CD4-positive, alpha-beta T cell treated with Interleukin-2 at 100 ng/mL for 4 hours (primary cell): ENCODE data around the gene CLDN20.
"Not testable (repeated sequence)": the region's sequence is repeated elsewhere in the genome, so short reads cannot be mapped to it uniquely, and the experiment has no call there.

Source experiments
- DNase-seq: peaks from one replicate; pipeline ENCODE4 v3.0.0-alpha.2; 2020; ENCODE audit warnings: low spot score

CLDN20 gene

DNA sequence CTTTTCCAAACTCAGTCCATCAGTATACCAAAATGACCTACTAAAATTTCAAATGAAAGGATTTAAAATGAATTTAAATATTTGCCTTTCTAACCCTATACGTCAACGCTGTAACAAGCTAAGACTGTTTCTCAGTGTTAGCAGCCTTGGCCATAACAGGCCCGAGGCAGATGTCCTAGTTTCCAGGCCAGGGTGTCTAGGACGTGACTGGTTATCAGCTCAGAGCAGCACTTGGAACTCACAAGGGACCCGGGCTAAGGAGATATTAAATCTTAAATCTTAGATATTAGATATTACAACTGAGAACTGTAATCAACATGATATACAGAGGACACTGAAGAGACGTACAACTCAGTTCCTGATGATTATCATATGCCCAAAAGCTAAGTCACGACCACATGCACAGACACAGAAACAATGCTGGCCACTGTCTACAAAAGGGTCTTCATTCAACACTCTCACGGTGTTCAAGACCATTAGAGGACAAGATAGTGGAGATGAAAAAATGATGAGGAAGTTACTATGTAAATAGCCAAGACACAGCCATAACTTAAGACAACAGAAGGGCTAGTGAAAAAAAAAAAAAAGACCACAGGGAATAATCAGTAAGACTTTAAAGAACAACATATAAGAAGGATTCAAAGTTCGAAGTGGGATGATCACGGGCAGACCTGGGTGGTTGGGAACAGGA, at the start of gene CLDN20:
TSS of gene CLDN20 (plus strand) at position 641 of the 691 bp plus-strand sequence. CDS start 11,707 bp downstream, outside the sequence.
- DNase-seq = no peak

- DNase-seq = no peak
Observed at GRCh38 chr6:155215906-155216305, 47.9 kb upstream of the CLDN20 start.

DNA sequence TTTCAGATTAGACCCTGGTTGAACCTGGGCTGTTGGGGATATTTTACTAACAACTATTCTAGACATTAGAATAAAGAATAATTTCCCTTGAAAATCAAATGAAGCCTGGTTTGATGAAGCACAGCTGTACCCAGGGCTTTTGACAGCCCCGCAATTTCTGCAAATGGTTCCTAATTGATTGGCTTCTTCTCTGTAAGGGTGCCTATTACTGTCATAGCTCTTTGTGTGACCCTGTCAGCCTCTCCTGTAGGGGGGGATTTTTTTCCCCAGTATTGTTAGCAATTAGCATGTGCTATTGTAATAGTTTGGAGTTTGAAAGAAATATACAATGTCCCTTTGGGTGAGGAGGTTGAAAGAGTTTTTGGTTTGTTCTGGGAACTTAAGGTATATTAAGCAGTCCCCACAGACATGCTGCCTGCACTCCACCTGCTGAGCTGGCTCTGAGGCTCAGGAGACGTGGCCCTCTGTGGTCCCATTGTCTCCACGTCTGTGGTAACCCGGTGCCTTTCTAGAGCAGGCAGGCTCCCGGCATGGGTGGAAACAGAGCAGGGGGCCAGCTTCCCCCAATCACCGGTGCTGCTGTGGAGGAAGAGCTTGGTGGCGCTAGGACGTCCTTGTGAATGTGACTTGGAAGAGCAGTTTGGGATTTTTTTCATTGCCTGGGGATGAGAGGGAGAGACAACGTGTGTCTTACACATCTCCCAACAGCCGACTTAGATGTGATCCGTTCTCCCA, 47.3 kb upstream of the CLDN20 start:
- no peak for DNase-seq

DNA sequence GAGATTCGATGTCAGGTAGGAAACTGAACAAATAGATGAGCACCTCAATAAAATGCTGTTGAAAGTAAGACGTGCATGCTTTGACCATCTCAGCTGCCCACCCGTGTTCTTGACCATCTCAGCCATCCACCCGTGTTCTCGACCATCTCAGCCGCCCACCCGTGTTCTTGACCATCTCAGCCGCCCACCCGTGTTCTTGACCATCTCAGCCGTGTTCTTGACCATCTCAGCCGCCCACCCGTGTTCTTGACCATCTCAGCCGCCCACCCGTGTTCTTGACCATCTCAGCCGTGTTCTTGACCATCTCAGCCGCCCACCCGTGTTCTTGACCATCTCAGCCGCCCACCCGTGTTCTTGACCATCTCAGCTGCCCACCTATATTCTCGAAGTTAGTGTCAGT, 45.1 kb upstream of the CLDN20 start:
- DNase-seq = not testable (repeated sequence)

DNA sequence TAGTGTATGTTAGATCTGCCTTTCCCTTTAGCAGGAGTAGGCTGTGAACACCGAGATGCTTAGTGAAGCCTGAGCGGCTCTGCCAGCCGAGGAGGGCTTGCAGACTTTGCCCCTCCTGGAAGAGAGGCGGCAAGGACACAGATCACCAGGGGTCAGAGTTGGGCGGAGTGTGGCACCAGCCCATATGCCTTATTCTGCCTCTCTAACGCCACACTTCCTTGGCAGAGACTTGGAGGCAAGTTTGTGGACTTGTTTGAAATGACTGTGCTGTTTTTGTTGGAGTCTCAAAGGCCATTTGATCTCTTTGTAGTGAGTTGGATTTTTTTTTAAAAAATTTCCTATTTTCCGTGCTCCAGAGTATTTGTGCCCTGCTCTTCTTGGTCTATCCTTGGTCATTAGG, 44.5 kb upstream of the CLDN20 start:
- DNase-seq = no peak

DNA sequence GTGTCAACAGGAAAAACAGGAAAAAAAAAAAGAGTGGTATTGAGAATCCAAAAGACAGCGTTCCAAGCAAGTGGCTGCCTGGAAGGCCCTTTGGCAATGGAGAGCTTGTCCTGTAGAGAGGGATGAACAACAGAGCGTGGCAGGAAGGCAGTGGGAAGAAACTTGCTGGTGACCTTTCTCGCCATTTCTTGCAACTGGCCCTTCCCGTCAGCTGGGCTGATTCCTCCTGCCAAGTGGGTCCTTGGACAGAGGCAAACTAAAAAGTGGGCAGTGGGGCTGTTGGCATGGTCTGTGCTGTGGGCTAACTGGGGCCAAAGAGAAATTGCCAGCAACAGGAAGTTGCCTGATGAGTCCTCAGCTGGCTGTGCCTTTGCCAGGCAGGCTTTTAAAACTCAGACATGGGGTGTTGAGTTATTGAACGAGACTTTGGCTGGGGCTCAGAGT, 43.9 kb upstream of the CLDN20 start:
- DNase-seq = no peak

DNA sequence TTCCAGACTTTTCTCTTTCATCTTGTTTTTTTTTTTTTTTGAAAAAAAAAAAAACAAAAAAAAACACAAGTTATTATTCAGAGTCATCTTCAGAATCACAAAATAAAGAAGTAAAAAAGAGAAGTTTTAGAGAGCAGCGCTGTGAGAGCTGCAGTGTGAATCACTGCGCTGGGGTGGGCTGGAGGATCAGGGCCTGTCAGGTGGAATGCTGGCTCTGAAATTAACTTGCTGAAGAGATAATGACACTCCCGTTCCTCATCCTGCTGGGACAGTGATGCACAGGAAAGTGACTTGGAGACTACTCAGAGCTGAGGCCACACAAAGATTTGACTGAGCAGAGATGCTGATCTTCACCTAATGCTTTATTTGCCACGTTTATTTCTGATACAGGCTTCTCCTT, 42.7 kb upstream of the CLDN20 start:
- DNase-seq = no peak

DNA sequence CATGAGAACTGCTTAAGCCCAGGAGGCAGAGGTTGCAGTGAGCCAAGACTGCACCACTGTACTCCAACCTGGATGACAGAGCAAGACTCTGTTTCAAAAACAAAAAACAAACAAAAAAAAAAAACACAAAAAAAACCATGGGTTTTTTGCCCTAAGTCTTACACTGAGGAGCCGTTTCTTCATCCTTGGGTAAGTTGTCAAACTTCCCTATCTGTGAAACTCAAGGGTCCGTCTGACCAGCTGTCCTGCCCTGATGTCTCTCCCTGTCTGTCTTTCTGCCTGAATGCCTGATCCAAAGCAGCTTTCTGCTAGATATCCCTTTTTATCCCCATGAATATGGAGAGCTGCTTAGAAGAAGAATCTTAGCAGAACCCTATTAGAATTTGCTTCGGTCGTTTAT, 41.3 kb upstream of the CLDN20 start:
- DNase-seq = no peak

GRCh38 chr6:155223646-155224451, 40.0 kb upstream of the CLDN20 start:
- peak; percentile 68 for DNase-seq

GRCh38 chr6:155224618-155225017, 39.2 kb upstream of the CLDN20 start:
- DNase-seq = peak; percentile 2

- no peak for DNase-seq
Observed at GRCh38 chr6:155227046-155227445, 36.8 kb upstream of the CLDN20 start.

- DNase-seq = no peak
Observed at GRCh38 chr6:155228546-155229166, 35.2 kb upstream of the CLDN20 start.

GRCh38 chr6:155230975-155231374, 32.8 kb upstream of the CLDN20 start:
- DNase-seq = not testable (repeated sequence)

DNA sequence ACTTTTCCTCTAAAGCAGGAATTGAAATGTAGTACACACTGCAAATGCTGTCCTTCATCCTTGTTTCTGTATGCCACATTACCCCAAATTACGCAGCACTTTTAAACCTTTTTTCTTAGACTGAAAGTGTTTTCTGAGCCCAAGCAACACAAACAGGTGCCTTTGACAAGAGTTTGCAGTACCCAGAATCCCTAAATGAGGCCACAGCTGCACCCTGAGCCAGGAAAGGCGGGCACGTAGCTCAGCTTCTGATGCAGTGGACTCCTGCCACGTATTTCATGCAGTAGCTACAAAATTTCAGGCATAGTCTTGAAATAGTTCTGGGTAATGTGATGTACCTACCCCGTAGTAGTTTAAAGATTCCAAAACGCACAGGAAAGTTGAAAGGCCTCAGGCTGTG, 31.0 kb upstream of the CLDN20 start:
- no peak for DNase-seq

DNA sequence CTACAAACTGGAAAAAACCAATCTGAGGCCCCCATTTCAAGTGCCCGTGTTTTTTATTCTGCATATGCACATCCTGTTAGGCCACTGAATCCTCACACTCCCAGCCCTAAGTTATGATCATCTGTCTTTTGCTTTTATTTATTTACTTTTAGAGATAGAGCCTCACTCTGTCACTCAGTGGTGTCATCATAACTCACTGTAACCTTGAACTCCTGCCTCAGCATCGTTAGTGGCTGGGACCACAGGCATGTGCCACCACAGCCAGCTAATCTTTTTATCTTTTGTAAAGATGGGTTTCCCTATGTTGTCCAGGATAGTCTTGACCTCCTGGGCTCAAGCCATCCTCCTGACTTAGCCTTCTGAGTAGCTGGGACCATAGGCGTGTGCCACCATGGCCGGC, 29.6 kb upstream of the CLDN20 start:
- no peak for DNase-seq

DNA sequence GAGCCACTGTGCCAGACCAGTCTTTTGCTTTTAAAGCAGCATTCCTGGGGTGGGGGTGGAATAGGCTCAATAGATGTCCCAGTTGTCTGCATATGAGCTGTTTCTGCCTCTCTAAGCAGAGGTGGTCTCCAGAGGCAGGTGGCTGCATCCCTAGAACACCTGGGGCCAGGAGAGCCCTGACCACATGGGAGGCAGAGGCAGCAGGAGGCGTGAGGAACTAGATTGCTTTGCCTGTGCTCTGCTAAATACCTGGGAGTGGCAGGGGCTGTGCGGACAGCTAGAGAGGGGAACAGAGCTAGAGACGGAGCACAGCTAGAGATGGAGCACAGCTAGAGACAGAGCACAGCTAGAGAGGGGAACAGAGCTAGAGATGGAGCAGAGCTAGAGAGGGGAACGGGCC, 29.1 kb upstream of the CLDN20 start:
- DNase-seq = no peak

DNA sequence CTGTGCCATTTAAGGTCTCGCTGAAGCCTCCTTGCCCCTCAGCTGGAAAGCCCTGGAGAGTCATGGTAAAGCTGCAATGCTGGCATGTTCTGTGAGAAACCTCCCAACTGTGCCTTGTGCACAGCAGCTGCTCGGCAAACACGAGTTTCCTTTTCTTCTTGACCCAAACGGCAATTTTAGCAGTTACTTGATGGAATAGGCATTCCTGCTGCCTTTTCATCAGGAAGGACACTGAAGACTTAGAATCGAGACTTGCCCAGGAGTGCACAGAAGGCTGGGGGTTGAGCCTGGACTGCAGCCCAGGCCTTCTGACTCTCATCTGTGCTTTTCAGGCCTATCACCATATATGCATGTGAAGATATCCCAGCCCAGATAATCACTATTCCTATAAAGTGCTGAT, 28.7 kb upstream of the CLDN20 start:
- DNase-seq = no peak

- no peak for DNase-seq
Observed at GRCh38 chr6:155237613-155238012, 26.2 kb upstream of the CLDN20 start.

DNA sequence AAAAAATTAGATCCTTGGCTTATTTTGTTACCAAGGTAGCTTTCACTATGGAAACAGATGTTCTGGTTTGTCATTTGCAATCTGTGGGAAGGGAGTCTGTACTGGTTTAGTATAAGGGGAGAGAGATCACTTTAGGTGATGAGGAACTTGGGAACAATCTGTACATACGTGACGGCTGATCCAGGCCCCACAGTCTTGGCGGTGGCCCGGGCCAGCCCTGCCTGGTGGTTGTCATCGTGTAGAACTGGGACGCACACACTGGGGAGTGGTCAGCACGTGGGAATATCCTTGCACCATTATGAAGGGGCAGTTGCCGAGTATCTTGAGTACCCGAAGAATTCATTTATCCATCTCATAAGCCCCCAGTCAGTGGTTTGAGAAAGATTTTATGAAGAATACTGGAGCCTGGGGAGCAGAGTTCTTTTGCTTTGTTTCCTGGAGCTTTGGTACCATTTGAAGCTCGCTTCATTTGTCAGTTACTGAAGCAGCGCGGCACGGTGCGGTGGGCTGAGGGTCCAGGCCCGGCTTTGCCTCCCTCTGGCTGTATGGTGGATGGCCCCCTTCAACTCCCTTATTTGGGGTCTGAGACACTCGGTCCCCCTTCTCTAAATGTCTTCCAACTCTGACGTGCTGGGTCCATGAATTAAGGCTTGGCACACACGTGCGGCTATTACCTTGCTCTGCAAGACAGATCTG, 22.8 kb upstream of the CLDN20 start:
- no peak for DNase-seq

DNA sequence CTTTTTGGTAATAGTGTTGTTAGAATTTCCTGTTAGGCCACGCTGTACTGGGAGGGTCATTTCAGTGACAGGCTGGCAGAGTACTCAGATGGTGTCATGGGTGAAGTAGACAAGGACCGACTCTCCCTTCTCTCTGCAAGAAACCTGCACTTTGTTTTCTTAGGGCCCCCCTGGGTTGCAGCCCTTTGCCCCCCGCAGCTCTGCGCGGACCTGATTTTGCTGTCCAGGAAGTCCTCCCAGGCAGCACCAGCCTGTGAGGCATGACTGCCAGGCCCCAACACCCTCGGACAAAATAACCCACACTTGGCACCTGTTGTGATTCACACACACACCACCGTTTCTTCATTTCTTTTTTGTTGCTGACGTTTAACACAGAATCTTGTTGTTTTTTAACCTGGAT, 21.8 kb upstream of the CLDN20 start:
- no peak for DNase-seq

- no peak for DNase-seq
Observed at GRCh38 chr6:155244434-155244833, 19.4 kb upstream of the CLDN20 start.

DNA sequence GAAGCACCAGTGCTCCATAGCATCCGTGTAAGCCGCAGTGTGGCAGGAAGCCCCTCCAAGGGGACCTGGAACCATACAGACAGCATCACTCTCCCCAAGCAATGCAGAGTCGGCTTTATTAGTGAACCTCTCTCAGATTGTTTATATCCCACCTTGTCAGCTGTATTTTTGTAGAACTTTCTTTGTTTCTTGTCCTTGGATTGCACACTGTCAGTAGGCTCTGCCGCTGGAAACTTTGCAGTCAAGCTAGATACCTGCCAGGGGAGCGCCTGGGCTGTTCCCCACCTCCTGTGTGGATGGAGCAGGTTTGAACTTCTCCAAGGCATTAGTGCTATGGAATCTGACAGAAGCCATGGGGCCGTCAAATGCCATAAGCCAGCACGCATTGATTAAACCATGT, 18.6 kb upstream of the CLDN20 start:
- DNase-seq = no peak
